Small intestine (tissue), 7 donors: ENCODE results near the gene ERVFRD-1. TPM values are rescaled to one million over a fixed set of nuclear protein-coding genes. Genes with fewer than 3 reads are reported as not detected.
"Not testable (repeated sequence)": the region's sequence is repeated elsewhere in the genome, so short reads cannot be mapped to it uniquely, and the experiment has no call there.

Experiments used
- DNase-seq, 2 donors: peaks; one replicate each; pipeline versions ENCODE4 v3.0.0 to v3.0.0-alpha.2; 2013
- FAIRE-seq: peaks from 2 replicates; lab custom pipeline; 2012; peaks lifted over from hg19 to GRCh38; lab: Jason Lieb, UNC
- H3K27ac ChIP-seq, 3 donors: one replicate each; pipeline ENCODE4 v1.5.1; 2013; ENCODE audit warnings: low read length in 2 of 3, mild to moderate bottlenecking in 2 of 3, control low read depth in 1 of 3, inconsistent platforms in 1 of 3, low read depth in 1 of 3, moderate library complexity in 1 of 3
- H3K27me3 ChIP-seq, 3 donors: one replicate each; pipeline ENCODE4 v1.6.1; 2013; ENCODE audit warnings: low read length in 3 of 3, inconsistent platforms in 1 of 3; ENCODE audit not compliant: control insufficient read depth in 3 of 3, insufficient read depth in 3 of 3
- H3K36me3 ChIP-seq, 3 donors: one replicate each; pipeline ENCODE4 v1.6.1; 2013; ENCODE audit warnings: low read length in 3 of 3, inconsistent platforms in 1 of 3, low read depth in 1 of 3, mild to moderate bottlenecking in 1 of 3, moderate library complexity in 1 of 3; ENCODE audit not compliant: control insufficient read depth in 3 of 3, insufficient read depth in 2 of 3
- H3K4me1 ChIP-seq, 3 donors: one replicate each; pipeline ENCODE4 v1.6.1; 2013; ENCODE audit warnings: low read length in 2 of 3, inconsistent platforms in 1 of 3, low read depth in 1 of 3, mild to moderate bottlenecking in 1 of 3, moderate library complexity in 1 of 3; ENCODE audit not compliant: control insufficient read depth in 3 of 3, insufficient read depth in 2 of 3
- H3K4me3 ChIP-seq, 3 donors: one replicate each; pipeline ENCODE4 v1.5.1; 2013; ENCODE audit warnings: low read length in 3 of 3, control low read depth in 1 of 3, inconsistent platforms in 1 of 3, low read depth in 1 of 3, mild to moderate bottlenecking in 1 of 3, moderate library complexity in 1 of 3
- H3K9me3 ChIP-seq, 2 donors: one replicate each; pipeline ENCODE4 v1.6.1; 2013; ENCODE audit warnings: low read depth in 1 of 2, low read length in 1 of 2; ENCODE audit not compliant: control insufficient read depth in 2 of 2, insufficient read depth in 1 of 2
- WGBS, 3 donors: extraction: QIAGEN DNeasy Blood & Tissue Kit; methylation state at CpG; one replicate each; pipeline ENCODE4 v1.1.7; 2013; 5-methylcytosine and 5-hydroxymethylcytosine counted together
- polyA plus RNA-seq, 4 donors: library from polyadenylated mRNA; stranded (reverse) in 3 of 4; unstranded in 1 of 4; fragments of 200-250 nt in 3 of 4; fragments of 120-200 nt in 1 of 4; gene quantifications; one replicate each; pipeline versions ENCODE4 v1.2.1 to v1.2.3, GENCODE V29; 2013
- donor health status: healthy with polysubstance abuse.
- donor health status: control.
- donor health status: control.
- donor health status: Bipolar disorder and iron deficiency.
- donor health status: healthy.

Gene ERVFRD-1
- polyA plus RNA-seq, 4 donors = 0.10 to 3.6 TPM; not detected in 2

DNA sequence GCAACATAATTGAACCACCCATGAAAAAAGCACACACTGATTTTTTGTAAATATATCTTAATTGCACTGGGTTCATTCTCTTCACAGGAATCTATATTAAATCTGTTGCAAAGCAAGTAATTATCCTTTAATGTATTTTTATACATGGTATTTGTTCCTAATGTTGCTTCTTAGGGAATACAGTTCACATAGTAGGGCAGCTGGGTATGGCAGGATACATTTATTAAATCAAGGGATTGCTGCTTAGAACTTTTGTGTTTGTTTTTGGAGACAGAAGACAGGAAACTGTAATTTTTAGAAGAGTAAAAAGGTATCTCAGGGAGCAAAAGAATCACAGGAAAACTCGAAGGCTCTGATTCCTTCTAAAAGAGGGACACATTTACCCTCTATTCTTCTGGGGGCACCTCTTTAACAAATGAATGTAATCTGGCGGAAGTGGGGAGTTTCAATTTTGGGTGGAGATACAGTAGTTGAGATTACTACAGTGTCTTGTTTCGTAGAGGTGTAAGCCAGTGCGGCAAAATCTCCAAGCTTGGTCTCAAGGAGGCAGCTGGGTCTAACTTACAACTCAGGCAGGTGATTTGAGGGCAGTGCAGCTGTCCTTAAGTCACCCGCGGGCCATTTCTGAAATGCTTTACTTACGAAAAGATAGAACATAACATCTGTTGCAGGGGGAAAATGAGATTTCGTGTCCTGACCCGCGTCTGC is 18.7 kb downstream of the ERVFRD-1 start:
- Histone ChIP-seq H3K36me3 (no peaks in the 10 kb centered on the region), H3K4me3 (peak overlapping the region; percentile 47 to 88 (median 88)), H3K9me3 (no peaks in the 10 kb centered on the region), H3K27me3 (no peaks in the 10 kb centered on the region), H3K4me1 (peaks cover 2 to 8% (median 4%) of the 10 kb centered on the region in 3 donors), H3K27ac (peak overlapping the region; percentile 68 to 96 (median 90))
- FAIRE-seq (no peak), DNase-seq (no peak)
- WGBS, 3 donors = 1 to 4% (median 2%) methylated on average over 10 of the region's 10 CpGs

DNA sequence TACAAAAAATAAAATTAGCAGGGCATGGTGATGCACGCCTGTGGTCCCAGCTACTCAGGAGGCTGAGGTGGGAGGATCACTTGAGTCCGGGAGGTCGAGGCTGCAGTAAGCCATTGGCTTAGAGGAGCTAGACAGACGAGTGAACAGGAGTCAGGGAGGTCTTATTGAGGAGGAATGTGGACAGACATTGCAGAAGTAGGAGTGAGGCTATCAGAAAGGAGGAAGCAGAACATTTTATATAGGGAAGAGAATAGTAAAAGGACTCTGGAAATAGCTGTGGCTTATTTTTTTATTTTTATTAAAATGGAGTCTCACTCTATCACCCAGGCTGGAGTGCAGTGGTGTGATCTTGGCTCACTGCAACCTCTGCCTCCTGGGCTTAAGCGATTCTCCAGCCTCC is 20.4 kb downstream of the ERVFRD-1 start:
- FAIRE-seq, H3K27ac ChIP-seq, H3K4me1 ChIP-seq, H3K27me3 ChIP-seq, H3K9me3 ChIP-seq, H3K4me3 ChIP-seq, DNase-seq, H3K36me3 ChIP-seq: not testable (repeated sequence)
- 93 to 97% (median 94%) methylated on average over 5 of the region's 5 CpGs for WGBS, 3 donors

- Histone ChIP-seq H3K4me1 (no peaks in the 10 kb centered on the region), H3K27me3 (no peaks in the 10 kb centered on the region), H3K27ac (no peak overlapping the region), H3K9me3 (no peaks in the 10 kb centered on the region), H3K36me3 (no peaks in the 10 kb centered on the region), H3K4me3 (no peak overlapping the region)
- no peak for FAIRE-seq
- WGBS, 3 donors = 67 to 91% (median 82%) methylated on average over 1 of the region's 1 CpG
- DNase-seq = no peak
These were observed 21.8 kb downstream of the ERVFRD-1 start for GRCh38 chr6:11089695-11090094.

- H3K27ac ChIP-seq, H3K9me3 ChIP-seq, FAIRE-seq, H3K36me3 ChIP-seq, DNase-seq, H3K27me3 ChIP-seq, H3K4me1 ChIP-seq, H3K4me3 ChIP-seq: not testable (repeated sequence)
- 89 to 95% (median 91%) methylated on average over 37 to 47 of the region's 47 CpGs for WGBS, 3 donors
These were observed 24.2 kb downstream of the ERVFRD-1 start for GRCh38 chr6:11087141-11087812.

- 46 to 54% (median 46%) methylated on average over 3 of the region's 3 CpGs for WGBS, 3 donors
- H3K4me1 ChIP-seq = no peaks in the 10 kb centered on the region
- H3K9me3 ChIP-seq = no peaks in the 10 kb centered on the region
- FAIRE-seq (no peak), DNase-seq (no peak)
- H3K27me3 ChIP-seq = no peaks in the 10 kb centered on the region
- H3K27ac ChIP-seq = no peak overlapping the region
- no peaks in the 10 kb centered on the region for H3K36me3 ChIP-seq
- H3K4me3 ChIP-seq = no peak overlapping the region
These were observed 25.6 kb downstream of the ERVFRD-1 start for GRCh38 chr6:11085758-11086435.

DNA sequence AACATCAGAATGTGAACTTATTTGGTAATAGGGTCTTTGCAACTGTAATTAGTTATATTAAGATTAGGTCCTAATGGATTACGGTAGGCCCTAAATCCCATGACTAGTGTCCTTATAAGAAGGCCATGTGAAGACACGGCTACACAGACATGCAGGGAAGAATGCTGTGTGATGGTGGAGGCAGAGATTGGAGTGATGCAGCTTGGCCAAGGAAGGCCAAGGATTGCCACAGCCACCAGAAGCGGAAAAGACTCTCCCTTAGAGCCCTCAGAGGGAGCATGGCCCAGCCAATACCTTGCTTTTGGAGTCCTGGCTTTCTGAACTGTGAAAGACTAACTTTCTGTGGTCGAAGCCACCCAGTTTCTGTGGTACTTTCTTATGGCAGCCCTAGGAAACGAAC is 27.6 kb downstream of the ERVFRD-1 start:
- WGBS, 3 donors = 87 to 90% (median 87%) methylated on average over 5 of the region's 5 CpGs
- FAIRE-seq = no peak
- H3K36me3 ChIP-seq = no peaks in the 10 kb centered on the region

DNA sequence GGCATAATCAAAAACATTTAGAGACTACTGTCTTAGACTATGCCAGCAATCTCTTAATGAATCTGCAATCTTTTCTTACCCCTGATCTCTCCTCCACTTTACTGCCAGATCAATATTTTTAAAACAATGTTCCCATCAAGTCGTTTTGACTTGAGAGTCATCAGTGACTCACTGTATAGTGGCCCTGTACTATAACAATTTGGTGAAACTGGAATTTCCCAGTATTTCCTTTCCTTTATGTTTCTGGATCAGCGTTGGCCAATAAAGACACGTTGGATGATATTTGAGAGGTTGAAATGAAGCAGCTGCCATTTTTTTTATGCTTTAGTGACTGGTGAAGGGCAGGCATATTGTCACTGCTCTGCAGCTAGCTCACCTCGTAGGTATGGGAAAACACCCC is 28.0 kb downstream of the ERVFRD-1 start:
- no peaks in the 10 kb centered on the region for H3K36me3 ChIP-seq
- no peak overlapping the region for H3K27ac ChIP-seq
- no peak overlapping the region for H3K4me3 ChIP-seq
- no peak for DNase-seq
- no peaks in the 10 kb centered on the region for H3K9me3 ChIP-seq
- H3K27me3 ChIP-seq = no peaks in the 10 kb centered on the region
- no peaks in the 10 kb centered on the region for H3K4me1 ChIP-seq
- FAIRE-seq = no peak
- 62 to 76% (median 67%) methylated on average over 4 of the region's 4 CpGs for WGBS, 3 donors

More for the DNA sequence above, 27.6 kb downstream of the ERVFRD-1 start:
- Histone ChIP-seq H3K9me3 (no peaks in the 10 kb centered on the region), H3K27me3 (no peaks in the 10 kb centered on the region), H3K4me3 (no peak overlapping the region), H3K4me1 (no peaks in the 10 kb centered on the region), H3K27ac (no peak overlapping the region)
- no peak for DNase-seq

DNA sequence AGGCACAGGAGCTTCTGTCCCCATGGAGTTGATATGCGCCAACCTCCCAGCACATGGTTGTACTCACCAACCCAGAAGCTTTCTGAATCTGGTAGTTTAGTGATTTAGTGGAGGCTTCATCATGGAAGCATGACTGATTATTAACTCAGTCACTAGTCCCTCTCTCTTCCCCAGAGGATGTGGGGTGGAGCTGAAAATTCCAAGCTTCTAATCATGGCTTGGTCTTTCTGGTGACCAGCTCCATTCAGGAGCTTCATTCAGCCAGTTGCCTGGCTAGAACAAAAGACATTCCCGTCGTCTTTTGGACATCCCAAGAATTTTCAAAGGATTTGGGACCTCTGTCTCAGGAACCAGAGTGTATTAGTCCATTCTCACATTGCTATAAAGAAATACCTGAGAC is 31.2 kb downstream of the ERVFRD-1 start:
- no peak overlapping the region for H3K4me3 ChIP-seq
- WGBS, 3 donors = 53 to 70% (median 70%) methylated on average over 3 of the region's 3 CpGs
- H3K36me3 ChIP-seq = no peaks in the 10 kb centered on the region
- H3K27me3 ChIP-seq = no peaks in the 10 kb centered on the region
- no peaks in the 10 kb centered on the region for H3K4me1 ChIP-seq
- no peak overlapping the region for H3K27ac ChIP-seq
- DNase-seq = no peak
- no peaks in the 10 kb centered on the region for H3K9me3 ChIP-seq
- no peak for FAIRE-seq
